ENCODE results near the gene PHLDA3. TPM values are rescaled to one million over a fixed set of nuclear protein-coding genes. Genes with fewer than 3 reads are reported as not detected.
A peak's percentile ranks its signal among the peaks of the same experiment; 100 is the strongest.

Gene PHLDA3
- total RNA-seq, 1 donor from 2014 or later: 150 TPM

DNA sequence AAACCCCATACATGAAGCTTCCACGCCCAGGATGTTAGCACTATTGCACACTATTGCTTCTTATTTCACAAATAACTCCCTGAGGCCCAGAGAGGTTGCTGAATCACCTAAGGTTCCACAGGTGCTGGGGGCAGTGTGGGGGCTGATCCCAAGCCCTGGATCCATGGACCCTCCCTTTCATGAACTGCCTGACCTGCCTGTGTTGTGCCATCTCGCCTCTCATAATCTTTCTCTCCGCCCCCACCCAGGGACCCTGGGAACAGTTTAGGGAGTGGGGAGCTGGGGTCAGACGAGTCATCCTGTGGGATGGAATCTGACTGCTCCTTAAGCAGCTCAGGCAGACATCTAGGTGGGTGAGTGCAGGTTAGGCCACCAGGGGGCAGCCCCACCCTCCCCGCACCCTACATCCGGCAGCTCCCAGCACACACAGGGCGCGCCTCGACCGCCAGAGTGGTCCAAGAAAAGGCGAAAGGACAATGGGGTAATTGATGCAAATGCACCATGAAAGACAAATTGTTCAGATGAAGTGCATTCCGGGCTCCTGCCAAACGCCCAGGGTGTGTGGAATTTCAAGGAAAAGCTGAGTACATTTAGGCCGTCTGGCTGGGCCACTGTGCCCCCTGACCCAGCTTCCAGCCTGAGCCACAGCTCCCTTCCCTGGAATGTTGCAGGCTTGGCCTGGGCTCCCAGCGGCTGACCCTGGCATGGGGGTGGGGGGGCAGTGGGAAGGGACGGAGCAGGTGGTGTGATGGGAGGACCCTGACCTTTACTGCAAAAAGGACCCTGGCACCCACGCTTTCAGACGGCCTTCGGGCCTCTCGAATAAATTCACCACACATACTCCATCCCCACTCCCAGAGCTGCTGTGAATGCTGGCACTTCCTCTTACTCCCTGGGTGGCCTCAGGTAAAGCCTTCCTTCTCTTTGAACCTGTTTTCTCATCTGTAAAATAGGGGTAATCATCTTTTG lies 20.8 kb downstream of the PHLDA3 start:
- no peaks in the 10 kb centered on the region for H3K27me3 ChIP-seq (ENCODE audit: insufficient read depth, low read length)
- no peak overlapping the region for H3K4me3 ChIP-seq (ENCODE audit: insufficient read depth, low read depth, low read length)
- peak overlapping the region; percentile 30 for H3K4me3 Mint-ChIP-seq (ENCODE audit: unreplicated experiment)
- H3K27ac ChIP-seq (ENCODE audit: low read depth, low read length): no peak overlapping the region
- no peaks in the 10 kb centered on the region for H3K9me3 ChIP-seq (ENCODE audit: insufficient read depth, low read depth, low read length)
- H3K36me3 Mint-ChIP-seq (ENCODE audit: low read depth, unreplicated experiment): no peaks in the 10 kb centered on the region
- peaks cover 42% of the 10 kb centered on the region for H3K4me1 ChIP-seq (ENCODE audit: insufficient read depth, low read length)
- FAIRE-seq (no peak), DNase-seq (ENCODE audit: low read depth) (peak; percentile 66)
- H3K36me3 ChIP-seq (ENCODE audit: insufficient read depth, low read length): no peaks in the 10 kb centered on the region
- H4K20me1 ChIP-seq (ENCODE audit: insufficient read depth, low read length): no peaks in the 10 kb centered on the region
- H2AFZ ChIP-seq (ENCODE audit: low read depth, low read length): peak overlapping the region; percentile 50
- no peaks in the 10 kb centered on the region for H3K9me3 Mint-ChIP-seq (ENCODE audit: unreplicated experiment)
- peak overlapping the region; percentile 84 for H3K27ac Mint-ChIP-seq (ENCODE audit: unreplicated experiment)
- TF ChIP-seq, protein P1, sequence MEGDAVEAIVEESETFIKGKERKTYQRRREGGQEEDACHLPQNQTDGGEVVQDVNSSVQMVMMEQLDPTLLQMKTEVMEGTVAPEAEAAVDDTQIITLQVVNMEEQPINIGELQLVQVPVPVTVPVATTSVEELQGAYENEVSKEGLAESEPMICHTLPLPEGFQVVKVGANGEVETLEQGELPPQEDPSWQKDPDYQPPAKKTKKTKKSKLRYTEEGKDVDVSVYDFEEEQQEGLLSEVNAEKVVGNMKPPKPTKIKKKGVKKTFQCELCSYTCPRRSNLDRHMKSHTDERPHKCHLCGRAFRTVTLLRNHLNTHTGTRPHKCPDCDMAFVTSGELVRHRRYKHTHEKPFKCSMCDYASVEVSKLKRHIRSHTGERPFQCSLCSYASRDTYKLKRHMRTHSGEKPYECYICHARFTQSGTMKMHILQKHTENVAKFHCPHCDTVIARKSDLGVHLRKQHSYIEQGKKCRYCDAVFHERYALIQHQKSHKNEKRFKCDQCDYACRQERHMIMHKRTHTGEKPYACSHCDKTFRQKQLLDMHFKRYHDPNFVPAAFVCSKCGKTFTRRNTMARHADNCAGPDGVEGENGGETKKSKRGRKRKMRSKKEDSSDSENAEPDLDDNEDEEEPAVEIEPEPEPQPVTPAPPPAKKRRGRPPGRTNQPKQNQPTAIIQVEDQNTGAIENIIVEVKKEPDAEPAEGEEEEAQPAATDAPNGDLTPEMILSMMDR (IDR thresholded peaks at IDR 0.05; ENCODE audit: insufficient read depth, low read depth, low read length): peak; percentile 67
- TF ChIP-seq EZH2 (IDR thresholded peaks at IDR 0.05; ENCODE audit: insufficient read depth, low read length): no peak
- H3K9ac ChIP-seq (ENCODE audit: low read length): peak overlapping the region; percentile 17
- peak overlapping the region; percentile 20 for H3K4me2 ChIP-seq (ENCODE audit: low read length)
- peaks cover 52% of the 10 kb centered on the region for H3K4me1 Mint-ChIP-seq (ENCODE audit: low read depth, unreplicated experiment)
- H3K27me3 Mint-ChIP-seq (ENCODE audit: low read depth, unreplicated experiment): no peaks in the 10 kb centered on the region
- H3K79me2 ChIP-seq (ENCODE audit: insufficient read depth, low read length): no peaks in the 10 kb centered on the region

DNA sequence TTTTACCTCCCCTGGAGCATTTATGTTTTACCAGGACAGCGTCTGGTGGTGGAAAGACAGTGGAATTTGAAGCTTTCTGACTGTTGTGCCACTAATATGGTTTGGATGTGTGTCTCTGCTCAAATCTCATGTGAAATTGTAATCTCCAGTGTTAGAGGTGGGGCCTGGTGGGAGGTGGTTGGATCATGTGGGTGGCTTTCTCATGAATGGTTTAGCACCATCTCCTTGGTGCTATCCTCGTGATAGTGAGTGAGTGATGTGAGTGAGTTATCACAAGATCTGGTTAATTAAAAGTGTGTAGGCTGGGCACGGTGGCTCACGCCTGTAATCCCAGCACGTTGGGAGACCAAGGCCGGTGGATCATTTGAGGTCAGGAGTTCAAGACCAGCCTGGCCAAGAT lies 23.7 kb downstream of the PHLDA3 start:
- no peak overlapping the region for H3K4me2 ChIP-seq (ENCODE audit: low read length)
- no peak overlapping the region for H3K4me3 Mint-ChIP-seq (ENCODE audit: unreplicated experiment)
- H3K36me3 Mint-ChIP-seq (ENCODE audit: low read depth, unreplicated experiment): no peaks in the 10 kb centered on the region
- no peaks in the 10 kb centered on the region for H3K27me3 Mint-ChIP-seq (ENCODE audit: low read depth, unreplicated experiment)
- no peak overlapping the region for H3K27ac ChIP-seq (ENCODE audit: low read depth, low read length)
- no peaks in the 10 kb centered on the region for H3K79me2 ChIP-seq (ENCODE audit: insufficient read depth, low read length)
- H3K36me3 ChIP-seq (ENCODE audit: insufficient read depth, low read length): no peaks in the 10 kb centered on the region
- H3K4me1 ChIP-seq (ENCODE audit: insufficient read depth, low read length): peaks cover 20% of the 10 kb centered on the region
- no peak overlapping the region for H3K4me3 ChIP-seq (ENCODE audit: insufficient read depth, low read depth, low read length)
- no peak for DNase-seq (ENCODE audit: low read depth)
- no peaks in the 10 kb centered on the region for H4K20me1 ChIP-seq (ENCODE audit: insufficient read depth, low read length)
- TF ChIP-seq EZH2 (IDR thresholded peaks at IDR 0.05; ENCODE audit: insufficient read depth, low read length): no peak
- TF ChIP-seq, protein P1 (IDR thresholded peaks at IDR 0.05; ENCODE audit: insufficient read depth, low read depth, low read length): no peak
- no peaks in the 10 kb centered on the region for H3K9me3 Mint-ChIP-seq (ENCODE audit: unreplicated experiment)
- no peaks in the 10 kb centered on the region for H3K9me3 ChIP-seq (ENCODE audit: insufficient read depth, low read depth, low read length)
- no peaks in the 10 kb centered on the region for H3K27me3 ChIP-seq (ENCODE audit: insufficient read depth, low read length)
- FAIRE-seq: no peak
- H3K27ac Mint-ChIP-seq (ENCODE audit: unreplicated experiment): peak overlapping the region; percentile 76
- peaks cover 33% of the 10 kb centered on the region for H3K4me1 Mint-ChIP-seq (ENCODE audit: low read depth, unreplicated experiment)
- no peak overlapping the region for H2AFZ ChIP-seq (ENCODE audit: low read depth, low read length)
- H3K9ac ChIP-seq (ENCODE audit: low read length): no peak overlapping the region

DNA sequence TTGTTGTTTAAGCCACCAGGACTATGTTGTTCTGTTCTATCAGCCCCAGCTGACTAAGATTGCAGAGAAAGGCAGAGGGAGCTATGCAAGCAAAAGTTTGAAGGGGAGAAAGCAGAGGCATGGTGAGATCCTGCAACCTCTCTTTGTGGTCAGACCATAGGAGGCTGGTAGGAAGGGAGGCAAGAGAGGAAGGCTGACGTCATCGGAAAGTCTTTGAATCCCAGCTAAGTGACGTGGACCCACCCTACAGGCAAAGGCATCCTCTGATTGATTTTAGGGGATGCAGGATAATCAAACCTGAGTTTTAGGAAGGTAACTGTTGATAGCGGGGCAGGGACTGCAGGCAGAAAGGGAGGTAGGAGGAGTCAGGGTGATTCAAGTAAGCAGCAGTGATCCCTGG lies 24.2 kb downstream of the PHLDA3 start:
- no peaks in the 10 kb centered on the region for H3K27me3 Mint-ChIP-seq (ENCODE audit: low read depth, unreplicated experiment)
- Histone ChIP-seq H4K20me1 (ENCODE audit: insufficient read depth, low read length) (no peaks in the 10 kb centered on the region), H3K4me1 (ENCODE audit: insufficient read depth, low read length) (peaks cover 19% of the 10 kb centered on the region), H3K27me3 (ENCODE audit: insufficient read depth, low read length) (no peaks in the 10 kb centered on the region), H3K4me2 (ENCODE audit: low read length) (peak overlapping the region; percentile 15), H3K27ac (ENCODE audit: low read depth, low read length) (no peak overlapping the region), H3K79me2 (ENCODE audit: insufficient read depth, low read length) (no peaks in the 10 kb centered on the region), H3K36me3 (ENCODE audit: insufficient read depth, low read length) (no peaks in the 10 kb centered on the region), H2AFZ (ENCODE audit: low read depth, low read length) (no peak overlapping the region), H3K9me3 (ENCODE audit: insufficient read depth, low read depth, low read length) (no peaks in the 10 kb centered on the region), H3K4me3 (ENCODE audit: insufficient read depth, low read depth, low read length) (no peak overlapping the region), H3K9ac (ENCODE audit: low read length) (no peak overlapping the region)
- DNase-seq (ENCODE audit: low read depth) (peak; percentile 52), FAIRE-seq (no peak)
- H3K4me1 Mint-ChIP-seq (ENCODE audit: low read depth, unreplicated experiment): peaks cover 29% of the 10 kb centered on the region
- no peaks in the 10 kb centered on the region for H3K36me3 Mint-ChIP-seq (ENCODE audit: low read depth, unreplicated experiment)
- no peak for TF ChIP-seq EZH2 (IDR thresholded peaks at IDR 0.05; ENCODE audit: insufficient read depth, low read length)
- TF ChIP-seq, protein P1 (IDR thresholded peaks at IDR 0.05; ENCODE audit: insufficient read depth, low read depth, low read length): no peak
- H3K9me3 Mint-ChIP-seq (ENCODE audit: unreplicated experiment): no peaks in the 10 kb centered on the region
- H3K27ac Mint-ChIP-seq (ENCODE audit: unreplicated experiment): peak overlapping the region; percentile 76
- peak overlapping the region; percentile 24 for H3K4me3 Mint-ChIP-seq (ENCODE audit: unreplicated experiment)

All from astrocyte (in vitro differentiated cells and primary cell).